ENCODE data around the gene SNN.

- TF ChIP-seq CTCF (conservative IDR thresholded peaks at IDR 0.05; ENCODE audit: low read depth, low read length), result no peak
- TF ChIP-seq EZH2 (IDR thresholded peaks at IDR 0.05; ENCODE audit: borderline replicate concordance, low read depth, low read length, poor library complexity, severe bottlenecking), result no peak
Observed at GRCh38 chr16:11638140-11638539, 30.1 kb upstream of the SNN start.

Data from A673 (cell line).